Naive B cell (primary cell): ENCODE results near the gene AGMAT. TPM values are rescaled to one million over a fixed set of nuclear protein-coding genes. Genes with fewer than 3 reads are reported as not detected.

Source experiments
- ATAC-seq, 2 donors: fragments of 150-1000 bp; cut with Tn5 transposase; 2 replicates each; pipeline ENCODE4 v1.10.0; 2021; ENCODE audit warnings: low read depth in 2 of 2, mild to moderate bottlenecking in 2 of 2, moderate library complexity in 2 of 2
- DNase-seq: peaks from one replicate; pipeline ENCODE4 v3.0.0; 2022
- H3K27ac Mint-ChIP-seq, 6 donors: one replicate each; pipeline ENCODE4 v1.8.0; 2020 to 2022; ENCODE audit warnings: mild to moderate bottlenecking in 6 of 6, mixed read lengths in 6 of 6, moderate library complexity in 5 of 6, inconsistent platforms in 2 of 6
- H3K27me3 Mint-ChIP-seq, 3 donors: one replicate each; pipeline ENCODE4 v1.8.0; 2021 to 2022; ENCODE audit warnings: mixed read lengths in 3 of 3, mild to moderate bottlenecking in 1 of 3
- H3K36me3 Mint-ChIP-seq, 2 donors: one replicate each; pipeline ENCODE4 v1.8.0; 2020 to 2022; ENCODE audit warnings: mixed read lengths in 2 of 2, inconsistent platforms in 1 of 2, mild to moderate bottlenecking in 1 of 2
- H3K4me1 Mint-ChIP-seq, 3 donors: one replicate each; pipeline ENCODE4 v1.8.0; 2020 to 2022; ENCODE audit warnings: mixed read lengths in 3 of 3, inconsistent platforms in 1 of 3, mild to moderate bottlenecking in 1 of 3, moderate library complexity in 1 of 3
- H3K4me3 Mint-ChIP-seq, 8 donors: one replicate each; pipeline ENCODE4 v1.8.0; 2020 to 2022; ENCODE audit warnings: mild to moderate bottlenecking in 8 of 8, mixed read lengths in 8 of 8, moderate library complexity in 8 of 8, inconsistent platforms in 2 of 8
- H3K9me3 Mint-ChIP-seq, 7 donors: one replicate each; pipeline ENCODE4 v1.8.0; 2020 to 2022; ENCODE audit warnings: mixed read lengths in 7 of 7, mild to moderate bottlenecking in 5 of 7, inconsistent platforms in 2 of 7, moderate library complexity in 1 of 7
- polyA plus RNA-seq, 6 donors: library from polyadenylated mRNA; unstranded; fragments of 300-500 nt; fragmentation: Illumina TruSeq; gene quantifications; one replicate each; pipeline ENCODE4 v1.2.3, GENCODE V29; 2021; ENCODE audit warnings: low read depth in 6 of 6

Gene AGMAT
- polyA plus RNA-seq, 6 donors from 2014 or later = 2.4 to 7.4 (median 3.8) TPM

GRCh38 chr1:15538771-15539170 is 46.1 kb downstream of the AGMAT start:
- Mint-ChIP-seq H3K9me3 (no peaks in the 10 kb centered on the region), H3K4me1 (peaks cover 0 to 3% (median 3%) of the 10 kb centered on the region in 3 donors), H3K4me3 (no peak overlapping the region), H3K27ac (peak overlapping the region in 1 of 6 donors; percentile 73), H3K36me3 (peaks cover 11 to 12% of the 10 kb centered on the region in 2 donors), H3K27me3 (no peaks in the 10 kb centered on the region)
- ATAC-seq = no peak
- no peak for DNase-seq

- Mint-ChIP-seq H3K36me3 (peaks cover 0 to 5% of the 10 kb centered on the region in 2 donors), H3K4me1 (peaks cover 19 to 26% (median 25%) of the 10 kb centered on the region in 3 donors), H3K27ac (peak overlapping the region in 3 of 6 donors; percentile 1 to 39 (median 29))
Observed at GRCh38 chr1:15531682-15532081, 53.2 kb downstream of the AGMAT start.

GRCh38 chr1:15531003-15531402 is 53.8 kb downstream of the AGMAT start:
- Mint-ChIP-seq H3K36me3 (no peaks in the 10 kb centered on the region), H3K4me1 (peaks cover 24 to 31% (median 31%) of the 10 kb centered on the region in 3 donors), H3K27ac (peak overlapping the region in 1 of 6 donors; percentile 24), H3K4me3 (no peak overlapping the region), H3K27me3 (no peaks in the 10 kb centered on the region), H3K9me3 (no peaks in the 10 kb centered on the region)
- no peak for ATAC-seq
- DNase-seq = no peak

More at GRCh38 chr1:15531682-15532081, 53.2 kb downstream of the AGMAT start:
- Mint-ChIP-seq H3K27me3 (no peaks in the 10 kb centered on the region), H3K4me3 (no peak overlapping the region), H3K9me3 (no peaks in the 10 kb centered on the region)
- DNase-seq (no peak), ATAC-seq (no peak)

GRCh38 chr1:15526490-15527339 is 58.1 kb downstream of the AGMAT start, which contains the start of gene DNAJC16:
Gene DNAJC16, plus strand, starts transcription at chr1:15526848. Its CDS starts 2,258 bp downstream, at chr1:15529106.
- ATAC-seq = peak; percentile 46 to 50
- peaks cover 33 to 56% (median 47%) of the 10 kb centered on the region in 3 donors for H3K4me1 Mint-ChIP-seq
- H3K4me3 Mint-ChIP-seq = peak within 1 kb of the TSS; percentile 82 to 98 (median 94)

GRCh38 chr1:15526021-15526489 is 58.8 kb downstream of the AGMAT start:
- no peaks in the 10 kb centered on the region for H3K36me3 Mint-ChIP-seq
- H3K9me3 Mint-ChIP-seq = no peaks in the 10 kb centered on the region
- DNase-seq = no peak
- no peaks in the 10 kb centered on the region for H3K27me3 Mint-ChIP-seq
- peak overlapping the region; percentile 82 to 98 (median 94) for H3K4me3 Mint-ChIP-seq
- ATAC-seq = no peak
- H3K4me1 Mint-ChIP-seq = peaks cover 37 to 61% (median 51%) of the 10 kb centered on the region in 3 donors
- peak overlapping the region; percentile 99 to 100 (median 100) for H3K27ac Mint-ChIP-seq

More at GRCh38 chr1:15526490-15527339, 58.1 kb downstream of the AGMAT start, which contains the start of gene DNAJC16:
- peak within 1 kb of the TSS; percentile 99 to 100 (median 100) for H3K27ac Mint-ChIP-seq
- H3K9me3 Mint-ChIP-seq = no peaks in the 10 kb centered on the region
- H3K36me3 Mint-ChIP-seq = no peaks in the 10 kb centered on the region
- no peaks in the 10 kb centered on the region for H3K27me3 Mint-ChIP-seq
- peak; percentile 99 for DNase-seq

- Mint-ChIP-seq H3K4me3 (peak overlapping the region; percentile 82 to 98 (median 94)), H3K9me3 (no peaks in the 10 kb centered on the region), H3K27ac (peak overlapping the region; percentile 99 to 100 (median 100)), H3K4me1 (peaks cover 37 to 53% (median 46%) of the 10 kb centered on the region in 3 donors), H3K36me3 (no peaks in the 10 kb centered on the region), H3K27me3 (no peaks in the 10 kb centered on the region)
- ATAC-seq = peak; percentile 44 to 53
- DNase-seq = no peak
Observed at GRCh38 chr1:15525050-15526020, 59.5 kb downstream of the AGMAT start.

- peaks cover 39 to 56% (median 46%) of the 10 kb centered on the region in 3 donors for H3K4me1 Mint-ChIP-seq
- no peaks in the 10 kb centered on the region for H3K27me3 Mint-ChIP-seq
- H3K4me3 Mint-ChIP-seq = peak overlapping the region; percentile 82 to 98 (median 94)
- DNase-seq (peak; percentile 99), ATAC-seq (peak; percentile 54 to 57)
- H3K27ac Mint-ChIP-seq = peak overlapping the region; percentile 99 to 100 (median 100)
- no peaks in the 10 kb centered on the region for H3K9me3 Mint-ChIP-seq
- no peaks in the 10 kb centered on the region for H3K36me3 Mint-ChIP-seq
Observed at GRCh38 chr1:15524283-15525049, 60.4 kb downstream of the AGMAT start.

GRCh38 chr1:15524021-15524282 is 60.9 kb downstream of the AGMAT start, which contains the start of gene CASP9:
Gene CASP9, minus strand, starts transcription at chr1:15524215. Its CDS starts 15 bp downstream, at chr1:15524200.
- H3K4me3 Mint-ChIP-seq = peak within 1 kb of the TSS; percentile 82 to 98 (median 94)
- H3K9me3 Mint-ChIP-seq = no peaks in the 10 kb centered on the region
- ATAC-seq (no peak), DNase-seq (no peak)
- H3K27ac Mint-ChIP-seq = peak within 1 kb of the TSS; percentile 99 to 100 (median 100)
- H3K36me3 Mint-ChIP-seq = no peaks in the 10 kb centered on the region
- H3K27me3 Mint-ChIP-seq = no peaks in the 10 kb centered on the region
- peaks cover 41 to 57% (median 46%) of the 10 kb centered on the region in 3 donors for H3K4me1 Mint-ChIP-seq

- H3K4me1 Mint-ChIP-seq = peaks cover 37 to 58% (median 46%) of the 10 kb centered on the region in 3 donors
- H3K9me3 Mint-ChIP-seq = no peaks in the 10 kb centered on the region
- peak overlapping the region; percentile 99 to 100 (median 100) for H3K27ac Mint-ChIP-seq
- peak overlapping the region; percentile 82 to 98 (median 94) for H3K4me3 Mint-ChIP-seq
- no peak for ATAC-seq
- no peaks in the 10 kb centered on the region for H3K27me3 Mint-ChIP-seq
- DNase-seq = no peak
- no peaks in the 10 kb centered on the region for H3K36me3 Mint-ChIP-seq
Observed at GRCh38 chr1:15523104-15524020, 61.5 kb downstream of the AGMAT start.

- H3K27ac Mint-ChIP-seq = peak overlapping the region in 2 of 6 donors; percentile 69 to 99
- peak overlapping the region in 3 of 8 donors; percentile 39 to 95 (median 89) for H3K4me3 Mint-ChIP-seq
- no peak for ATAC-seq
- H3K4me1 Mint-ChIP-seq = peaks cover 31 to 56% (median 38%) of the 10 kb centered on the region in 3 donors
- no peaks in the 10 kb centered on the region for H3K9me3 Mint-ChIP-seq
- no peaks in the 10 kb centered on the region for H3K27me3 Mint-ChIP-seq
- peaks cover 0 to under 1% of the 10 kb centered on the region in 2 donors for H3K36me3 Mint-ChIP-seq
- no peak for DNase-seq
Observed at GRCh38 chr1:15522551-15522950, 62.3 kb downstream of the AGMAT start.
